ENCODE results near the gene RSBN1.
"Not testable (repeated sequence)": the region's sequence is repeated elsewhere in the genome, so short reads cannot be mapped to it uniquely, and the experiment has no call there.

The RSBN1 gene

DNA sequence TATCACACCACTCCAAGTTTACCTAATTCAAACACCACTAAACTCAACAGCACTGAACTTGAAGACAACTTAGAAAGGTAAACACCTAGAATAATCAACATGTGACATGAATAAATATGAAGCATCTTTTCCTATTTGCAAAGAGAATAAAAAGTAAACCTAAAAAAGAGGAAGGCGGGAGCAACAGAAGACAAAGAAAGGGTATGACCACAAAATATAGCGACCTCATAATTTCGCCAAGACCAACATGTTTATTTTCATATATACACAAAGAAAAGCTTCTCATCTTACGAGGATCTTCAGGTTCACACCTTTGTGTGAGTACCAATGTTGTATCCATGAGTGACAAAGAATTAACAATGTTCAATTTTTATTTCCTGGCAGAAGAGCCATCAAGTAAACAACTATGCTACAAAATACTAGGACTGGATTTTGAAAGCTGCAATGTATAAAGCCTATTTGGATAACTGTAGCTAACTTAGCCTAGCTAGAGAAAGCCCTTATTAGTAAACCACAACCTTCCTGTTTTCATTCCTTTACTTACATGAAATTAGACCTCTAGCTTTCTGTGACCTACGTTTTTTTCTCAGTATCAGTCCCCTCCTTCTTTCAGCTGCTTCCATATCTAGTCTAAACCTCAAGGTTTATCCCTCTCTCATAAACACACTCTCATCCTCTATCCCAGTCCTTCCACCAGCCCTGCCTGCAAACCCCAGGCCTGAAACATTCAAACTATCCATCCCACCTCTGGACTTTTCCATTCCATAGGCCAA lies 31.7 kb downstream of the RSBN1 start:
- DNase-seq (ENCODE audit: low read depth), result no peak

DNA sequence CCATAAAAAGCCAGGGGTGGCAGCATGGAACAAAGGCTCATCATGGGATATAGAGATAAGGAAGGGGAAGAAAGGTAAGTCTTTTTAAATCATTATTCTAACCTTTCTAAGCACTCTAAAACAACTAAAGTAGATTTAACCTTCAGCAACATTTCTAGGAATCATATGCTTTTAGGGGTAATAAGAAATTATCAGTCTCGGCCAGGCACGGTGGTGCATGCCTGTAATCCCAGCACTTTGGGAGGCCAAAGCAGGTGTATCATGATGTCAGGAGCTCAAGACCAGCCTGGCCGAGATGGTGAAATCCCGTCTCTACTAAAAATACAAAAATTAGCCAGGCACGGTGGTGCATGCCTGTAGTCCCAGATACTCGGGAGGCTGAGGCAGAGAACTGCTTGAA lies 32.7 kb downstream of the RSBN1 start:
- no peak for DNase-seq (ENCODE audit: low read depth)

DNA sequence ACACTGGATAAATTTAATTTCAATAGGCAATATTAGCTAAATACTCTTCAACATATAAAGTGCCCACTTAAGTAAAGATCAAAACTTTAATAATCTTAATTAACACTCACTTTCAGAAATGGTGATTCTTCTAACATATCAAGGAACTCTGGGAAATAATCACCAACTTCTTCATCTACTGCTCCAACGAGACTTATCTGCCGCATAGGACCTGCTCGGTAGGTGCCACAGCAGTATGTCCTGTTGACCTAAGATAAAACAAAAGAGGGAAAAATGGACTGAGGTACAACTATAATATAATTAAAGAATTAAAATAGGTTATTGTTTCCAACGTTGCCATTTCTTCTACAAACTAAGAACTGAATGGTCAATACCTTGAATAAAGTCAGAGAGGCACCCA lies 34.7 kb downstream of the RSBN1 start:
- no peak for DNase-seq (ENCODE audit: low read depth)

GRCh38 chr1:113770031-113770430 lies 42.2 kb downstream of the RSBN1 start:
- no peak for DNase-seq (ENCODE audit: low read depth)

DNA sequence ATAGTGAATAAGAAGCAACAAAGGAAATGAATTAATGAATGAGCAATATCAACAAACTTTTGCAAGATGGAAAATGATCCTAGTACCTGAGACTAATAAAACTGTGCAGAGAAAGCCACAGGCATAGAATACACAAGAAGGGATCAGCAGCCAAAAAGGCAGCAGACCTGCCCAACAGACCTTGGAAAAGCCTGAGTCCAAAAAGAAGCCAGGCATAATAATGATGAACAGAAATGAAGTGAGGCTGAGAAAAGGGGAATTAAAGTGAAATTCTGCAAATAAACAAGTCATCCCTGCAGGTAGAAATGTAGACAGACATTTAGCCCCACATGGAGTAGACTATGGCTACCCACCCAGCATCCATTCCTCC lies 42.7 kb downstream of the RSBN1 start:
- DNase-seq (ENCODE audit: low read depth), result no peak

- no peak for DNase-seq (ENCODE audit: low read depth)
These were observed 43.2 kb downstream of the RSBN1 start for GRCh38 chr1:113768916-113769600.

DNA sequence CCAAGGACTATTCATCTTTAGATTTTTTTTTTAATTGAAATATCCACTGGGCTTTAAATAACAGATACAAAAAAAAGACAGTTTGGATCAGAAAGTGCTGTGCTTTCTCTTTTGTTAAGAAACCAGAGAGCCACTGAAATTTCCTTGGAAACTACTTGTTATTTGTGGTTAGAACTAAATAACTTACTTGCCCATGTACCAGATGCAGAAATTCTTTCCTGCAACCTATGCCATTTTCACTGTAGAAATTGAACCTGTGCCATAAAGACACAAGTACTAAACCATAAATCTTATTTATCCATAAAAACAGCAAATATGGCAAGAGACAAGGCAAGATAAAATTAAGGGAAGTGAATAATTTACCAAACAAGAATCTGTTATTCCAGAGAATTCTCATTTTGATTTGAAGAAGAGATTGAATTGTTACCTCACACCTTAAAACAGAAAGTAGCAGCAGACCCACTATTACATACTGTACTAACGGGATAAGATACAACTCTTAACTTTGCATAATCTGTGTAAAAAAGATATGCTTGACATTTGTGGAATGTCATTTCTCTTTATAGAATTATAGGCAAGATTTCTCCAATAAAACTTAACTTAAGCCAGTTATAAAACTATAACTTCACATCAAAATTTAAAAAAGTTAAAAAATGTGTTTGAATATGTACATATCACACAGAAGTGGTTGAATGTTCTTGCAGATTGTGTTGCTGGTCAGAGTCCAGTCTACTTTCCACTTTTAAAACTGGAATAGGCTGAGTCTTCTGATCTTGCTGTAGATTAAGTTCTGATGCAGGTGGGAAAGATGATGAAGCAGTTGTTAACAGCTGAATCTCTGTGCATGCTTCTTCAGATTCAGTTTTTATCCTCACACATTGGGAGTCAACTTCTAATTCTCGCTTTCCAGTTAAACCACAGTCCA lies 46.7 kb downstream of the RSBN1 start:
- DNase-seq (ENCODE audit: low read depth), result no peak

- no peak for DNase-seq (ENCODE audit: low read depth)
These were observed 48.6 kb downstream of the RSBN1 start for GRCh38 chr1:113763661-113764060.

DNA sequence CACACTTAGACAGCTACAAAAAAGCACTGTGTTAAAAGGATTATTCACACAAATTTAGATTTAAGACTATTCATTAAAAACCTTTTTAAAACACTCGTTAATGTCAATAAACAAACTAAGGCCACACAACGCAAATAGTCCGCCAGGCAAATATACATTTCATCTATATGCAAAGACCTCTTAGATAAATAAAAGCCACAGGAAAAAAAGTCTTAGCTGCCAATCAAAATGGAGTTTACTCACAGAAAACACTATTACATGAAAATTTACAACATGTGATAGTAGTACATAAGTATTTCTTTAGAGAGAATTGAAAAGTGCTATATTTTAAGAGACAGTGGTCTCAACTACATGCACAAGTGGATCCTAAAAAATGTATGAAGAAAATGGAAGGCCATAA lies 50.3 kb downstream of the RSBN1 start:
- DNase-seq (ENCODE audit: low read depth), result no peak

DNA sequence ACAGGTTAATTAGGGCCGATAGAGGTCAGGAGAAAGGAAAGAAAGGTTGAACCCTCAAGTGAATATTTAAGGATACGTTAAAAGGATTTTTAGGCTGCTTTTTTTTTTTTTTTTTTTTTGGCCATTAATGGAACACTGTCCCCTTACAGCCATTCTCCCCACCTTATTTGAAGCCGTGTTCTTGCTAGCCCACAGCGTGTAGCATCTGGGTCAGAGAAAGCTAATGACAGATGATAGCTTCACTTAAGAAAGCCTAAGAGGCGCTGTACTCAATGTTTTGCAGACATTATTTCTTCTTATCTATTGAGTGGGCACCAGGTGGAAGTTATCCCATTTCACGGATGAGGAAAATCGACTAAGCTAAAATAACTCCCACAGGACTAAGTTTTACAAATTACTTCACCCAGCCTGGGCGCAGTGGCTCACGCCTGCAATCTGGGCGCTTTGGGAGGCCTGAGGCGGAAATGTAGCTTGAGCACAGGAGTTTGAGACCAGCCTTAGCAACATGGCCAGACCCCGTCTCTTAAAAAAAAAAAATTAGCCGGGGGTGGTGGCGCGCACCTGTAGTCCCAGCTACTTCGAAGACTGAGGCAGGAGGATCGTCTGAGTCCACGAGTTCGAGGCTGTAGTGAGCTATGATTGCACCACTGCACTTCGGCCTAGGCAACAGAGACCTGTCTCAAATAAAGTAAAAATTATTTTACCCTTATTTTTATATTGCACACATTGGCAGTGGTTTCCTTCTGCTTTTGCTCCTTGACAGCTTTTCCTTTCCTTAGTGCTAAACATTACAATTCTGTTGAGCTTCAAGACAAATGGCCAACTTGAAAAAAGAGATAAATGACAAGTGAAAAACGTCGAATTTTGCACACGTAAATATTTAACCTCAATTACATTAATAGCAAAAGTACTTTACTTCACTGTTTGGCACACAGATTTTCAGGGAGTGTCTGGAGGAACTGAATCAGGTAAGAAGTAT lies 51.9 kb downstream of the RSBN1 start:
- no peak for DNase-seq (ENCODE audit: low read depth)

- peak; percentile 62 for DNase-seq (ENCODE audit: low read depth)
These were observed 52.8 kb downstream of the RSBN1 start, which contains the start of gene PHTF1 for GRCh38 chr1:113759333-113760101. PHTF1 (minus strand) TSS chr1:113759486; CDS start chr1:113758703, 783 bp downstream.

DNA sequence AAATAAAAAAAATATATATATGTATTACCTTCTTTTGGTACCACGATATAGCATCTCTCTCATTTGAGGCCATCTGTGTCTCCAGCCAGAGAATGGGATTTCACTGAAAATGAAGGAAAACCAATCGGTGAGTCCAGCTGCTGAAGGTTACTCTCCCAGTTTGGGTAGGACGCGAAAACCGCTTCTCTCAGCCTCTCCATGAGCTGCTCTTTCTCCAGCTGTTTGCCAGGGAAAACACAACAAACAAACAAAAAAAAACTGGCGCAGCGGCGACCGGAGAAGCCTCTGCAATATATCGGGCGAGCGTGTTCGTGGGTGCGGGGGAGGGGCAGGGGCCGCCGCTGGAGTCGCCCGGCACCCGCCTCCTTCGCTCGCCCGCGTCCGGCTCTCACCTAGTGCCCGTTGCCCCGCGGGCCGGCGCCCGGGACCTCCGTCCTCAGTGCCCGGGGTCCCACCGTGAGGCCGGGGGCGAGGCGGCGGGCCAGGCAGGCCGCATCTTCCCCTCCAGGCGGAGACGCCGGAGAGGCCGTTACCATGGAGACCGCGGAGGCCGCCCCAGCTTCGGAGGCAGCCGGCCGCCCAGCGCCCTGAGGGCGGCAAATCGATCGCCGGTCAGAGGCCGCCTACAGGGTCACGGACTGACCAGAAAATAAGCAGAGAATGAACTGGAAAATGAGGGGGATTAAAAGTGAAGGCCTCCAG lies 53.5 kb downstream of the RSBN1 start:
- no peak for DNase-seq (ENCODE audit: low read depth)

DNA sequence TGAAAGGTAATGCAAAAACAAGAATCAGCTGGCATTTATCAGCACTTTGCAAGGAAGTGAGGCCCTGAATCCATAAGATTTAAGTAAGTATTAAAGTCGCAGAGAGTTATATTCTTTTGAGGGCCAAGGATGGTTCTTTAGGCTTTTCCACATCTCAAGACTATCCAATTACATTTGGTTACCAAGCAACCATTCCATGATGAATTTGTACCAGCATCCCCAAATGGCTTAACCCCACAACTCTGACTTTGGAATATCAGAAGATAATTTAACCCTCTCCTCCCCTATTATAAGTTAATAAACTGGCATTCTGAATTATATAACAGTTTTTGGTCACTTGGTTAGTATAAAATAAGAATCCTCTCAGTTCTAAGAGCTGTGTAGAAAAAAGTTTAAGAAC lies 55.8 kb downstream of the RSBN1 start:
- no peak for DNase-seq (ENCODE audit: low read depth)

- DNase-seq (ENCODE audit: low read depth), result not testable (repeated sequence)
These were observed 58.9 kb downstream of the RSBN1 start for GRCh38 chr1:113753333-113753732.

DNA sequence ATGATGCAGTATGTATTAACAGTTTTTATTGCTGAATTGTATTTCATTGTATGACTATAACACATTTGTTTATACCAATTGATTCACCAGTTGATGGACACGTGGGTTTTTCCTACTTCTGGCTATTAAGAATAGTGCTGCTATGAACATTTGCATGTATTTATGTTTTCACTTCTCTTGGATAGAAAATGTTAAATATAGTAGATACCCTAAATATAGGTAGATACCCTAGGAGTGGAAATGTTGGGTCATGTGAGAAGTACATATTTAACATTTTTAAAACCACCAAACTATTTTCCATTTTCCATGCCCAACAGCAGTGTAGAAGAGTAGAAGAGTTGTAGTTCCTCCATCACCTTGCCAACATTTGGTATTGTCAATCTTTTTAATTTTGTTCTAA lies 60.8 kb downstream of the RSBN1 start:
- DNase-seq (ENCODE audit: low read depth), result no peak

- DNase-seq (ENCODE audit: low read depth), result no peak
These were observed 61.2 kb downstream of the RSBN1 start for GRCh38 chr1:113751114-113751513.

DNA sequence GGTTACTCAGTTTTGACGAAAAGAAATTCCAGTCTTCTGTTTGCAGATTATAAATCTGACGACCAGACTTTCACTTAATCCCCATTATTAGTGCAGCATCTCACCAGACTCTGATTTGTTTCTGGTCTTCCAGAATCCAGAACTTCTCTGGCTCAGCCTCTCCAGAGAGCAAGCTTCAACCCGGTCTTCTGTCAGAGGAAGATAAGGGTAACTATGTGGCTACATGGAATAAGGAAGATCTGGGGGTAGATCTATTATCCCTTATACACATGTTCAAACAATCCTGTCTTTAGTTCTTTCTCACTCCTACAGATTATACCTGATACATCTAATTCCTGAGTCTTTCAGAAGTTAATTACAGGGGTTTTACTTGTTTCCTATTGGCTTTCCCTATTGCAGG lies 62.9 kb downstream of the RSBN1 start:
- no peak for DNase-seq (ENCODE audit: low read depth)

DNA sequence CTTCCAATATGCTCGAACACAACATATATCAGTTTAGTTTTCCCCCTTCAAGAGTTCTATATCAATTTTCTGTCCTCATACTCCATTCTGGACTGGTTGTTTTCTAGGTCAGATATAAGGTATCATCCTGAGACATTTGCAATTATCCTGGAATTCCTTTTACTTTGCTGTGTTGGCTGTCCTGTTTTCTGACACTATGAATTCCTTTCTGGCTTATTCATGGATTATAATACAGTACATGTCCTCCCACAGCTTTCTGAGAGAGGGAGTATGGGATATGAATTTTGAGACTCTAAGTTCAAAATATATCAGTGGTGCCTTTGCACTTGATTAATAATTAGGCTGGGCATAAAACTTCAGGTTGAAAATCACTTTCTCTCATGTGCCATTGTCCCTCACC lies 64.9 kb downstream of the RSBN1 start:
- DNase-seq (ENCODE audit: low read depth), result no peak

GRCh38 chr1:113745425-113745824 lies 66.9 kb downstream of the RSBN1 start:
- DNase-seq (ENCODE audit: low read depth), result no peak

DNA sequence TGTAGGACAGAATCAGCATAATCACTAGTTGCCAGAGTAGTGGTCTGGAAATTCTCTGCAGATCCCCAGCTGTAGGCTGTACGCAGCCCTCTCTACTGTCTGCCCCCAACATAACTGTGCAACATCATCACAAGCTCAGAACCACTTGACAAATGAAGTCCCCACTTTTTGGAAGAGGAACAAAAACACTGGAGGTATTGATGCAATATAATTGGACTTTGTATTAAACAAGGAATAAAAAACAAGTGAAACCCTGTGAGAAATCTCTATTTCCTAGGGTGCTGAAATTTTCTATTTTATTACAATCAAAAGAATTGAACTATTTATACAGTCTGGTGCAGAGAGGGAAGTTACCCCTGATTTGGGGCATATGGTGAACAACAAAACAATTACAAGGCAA lies 68.2 kb downstream of the RSBN1 start:
- no peak for DNase-seq (ENCODE audit: low read depth)
